ENCODE measurements around the gene TIMM23B. TPM values are rescaled to one million over a fixed set of nuclear protein-coding genes. Genes with fewer than 3 reads are reported as not detected.
"Not testable (repeated sequence)": the region's sequence is repeated elsewhere in the genome, so short reads cannot be mapped to it uniquely, and the experiment has no call there.

TIMM23B gene
- total RNA-seq, 2 experiments from 2014 or later, result 21.3 to 27.3 TPM

- peak overlapping the region; percentile 39 for H3K27ac Mint-ChIP-seq
- intact Hi-C loops (cut with DNase I, micrococcal nuclease); H3K4me3 Mint-ChIP-seq; H3K9me3 Mint-ChIP-seq (ENCODE audit: low read depth); CTCF ChIA-PET; POLR2A ChIA-PET; DNase-seq; H3K27me3 Mint-ChIP-seq: not testable (repeated sequence)
- peaks cover 16% of the 10 kb centered on the region for H3K36me3 Mint-ChIP-seq (ENCODE audit: low read depth)
- peaks cover 12% of the 10 kb centered on the region for H3K4me1 Mint-ChIP-seq
- peak; percentile 78 for ATAC-seq
These were observed 9.7 kb upstream of the TIMM23B start for GRCh38 chr10:49931959-49932728.

- H3K9me3 Mint-ChIP-seq (ENCODE audit: low read depth); CTCF ChIA-PET; POLR2A ChIA-PET; DNase-seq; intact Hi-C loops (cut with DNase I, micrococcal nuclease); H3K27me3 Mint-ChIP-seq: not testable (repeated sequence)
- H3K4me1 Mint-ChIP-seq, result peaks cover 37% of the 10 kb centered on the region
- H3K4me3 Mint-ChIP-seq, result peak overlapping the region; percentile 95
- H3K36me3 Mint-ChIP-seq (ENCODE audit: low read depth), result peaks cover 21% of the 10 kb centered on the region
- ATAC-seq, result peak; percentile 7
- H3K27ac Mint-ChIP-seq, result peak overlapping the region; percentile 94
These were observed 469 bp downstream of the TIMM23B start for GRCh38 chr10:49942339-49942705.

GRCh38 chr10:49943607-49944006 lies 1.8 kb downstream of the TIMM23B start:
- CTCF ChIA-PET; intact Hi-C loops (cut with DNase I, micrococcal nuclease); H3K9me3 Mint-ChIP-seq (ENCODE audit: low read depth); DNase-seq; POLR2A ChIA-PET; ATAC-seq; H3K27me3 Mint-ChIP-seq: not testable (repeated sequence)
- peak overlapping the region; percentile 37 for H3K27ac Mint-ChIP-seq
- peaks cover 31% of the 10 kb centered on the region for H3K4me1 Mint-ChIP-seq
- peak overlapping the region; percentile 95 for H3K4me3 Mint-ChIP-seq
- peaks cover 25% of the 10 kb centered on the region for H3K36me3 Mint-ChIP-seq (ENCODE audit: low read depth)

GRCh38 chr10:49948142-49948541 lies 6.3 kb downstream of the TIMM23B start:
- intact Hi-C loops (cut with DNase I, micrococcal nuclease); H3K9me3 Mint-ChIP-seq (ENCODE audit: low read depth); H3K27ac Mint-ChIP-seq; H3K27me3 Mint-ChIP-seq; DNase-seq; CTCF ChIA-PET; POLR2A ChIA-PET; H3K4me3 Mint-ChIP-seq: not testable (repeated sequence)
- peak; percentile 65 for ATAC-seq
- H3K4me1 Mint-ChIP-seq, result peaks cover 21% of the 10 kb centered on the region
- H3K36me3 Mint-ChIP-seq (ENCODE audit: low read depth), result peaks cover 31% of the 10 kb centered on the region

- H3K27me3 Mint-ChIP-seq; intact Hi-C loops (cut with DNase I, micrococcal nuclease); POLR2A ChIA-PET; H3K4me3 Mint-ChIP-seq; H3K9me3 Mint-ChIP-seq (ENCODE audit: low read depth); CTCF ChIA-PET; DNase-seq; H3K27ac Mint-ChIP-seq: not testable (repeated sequence)
- peak; percentile 16 for ATAC-seq
- peaks cover 31% of the 10 kb centered on the region for H3K36me3 Mint-ChIP-seq (ENCODE audit: low read depth)
- peaks cover 17% of the 10 kb centered on the region for H3K4me1 Mint-ChIP-seq
These were observed 6.9 kb downstream of the TIMM23B start for GRCh38 chr10:49948737-49949136.

GRCh38 chr10:49952006-49952405 lies 10.2 kb downstream of the TIMM23B start:
- DNase-seq; H3K27ac Mint-ChIP-seq; H3K4me1 Mint-ChIP-seq; ATAC-seq; H3K4me3 Mint-ChIP-seq; H3K27me3 Mint-ChIP-seq; intact Hi-C loops (cut with DNase I, micrococcal nuclease); H3K9me3 Mint-ChIP-seq (ENCODE audit: low read depth); POLR2A ChIA-PET; CTCF ChIA-PET: not testable (repeated sequence)
- peaks cover 30% of the 10 kb centered on the region for H3K36me3 Mint-ChIP-seq (ENCODE audit: low read depth)

- DNase-seq; intact Hi-C loops (cut with DNase I, micrococcal nuclease); H3K4me1 Mint-ChIP-seq; H3K4me3 Mint-ChIP-seq; POLR2A ChIA-PET; H3K27me3 Mint-ChIP-seq; H3K9me3 Mint-ChIP-seq (ENCODE audit: low read depth); H3K27ac Mint-ChIP-seq; CTCF ChIA-PET: not testable (repeated sequence)
- H3K36me3 Mint-ChIP-seq (ENCODE audit: low read depth), result peaks cover 30% of the 10 kb centered on the region
- peak; percentile 36 for ATAC-seq
These were observed 11.3 kb downstream of the TIMM23B start for GRCh38 chr10:49953122-49953521.

- H3K4me1 Mint-ChIP-seq; intact Hi-C loops (cut with DNase I, micrococcal nuclease); POLR2A ChIA-PET; H3K27me3 Mint-ChIP-seq; H3K4me3 Mint-ChIP-seq; ATAC-seq; DNase-seq; H3K27ac Mint-ChIP-seq; H3K9me3 Mint-ChIP-seq (ENCODE audit: low read depth); CTCF ChIA-PET: not testable (repeated sequence)
- peaks cover 24% of the 10 kb centered on the region for H3K36me3 Mint-ChIP-seq (ENCODE audit: low read depth)
These were observed 28.5 kb downstream of the TIMM23B start for GRCh38 chr10:49970331-49970857.

- H3K4me1 Mint-ChIP-seq; CTCF ChIA-PET; POLR2A ChIA-PET; H3K9me3 Mint-ChIP-seq (ENCODE audit: low read depth); H3K27ac Mint-ChIP-seq; intact Hi-C loops (cut with DNase I, micrococcal nuclease); H3K4me3 Mint-ChIP-seq; DNase-seq; ATAC-seq; H3K27me3 Mint-ChIP-seq: not testable (repeated sequence)
- peaks cover 15% of the 10 kb centered on the region for H3K36me3 Mint-ChIP-seq (ENCODE audit: low read depth)
These were observed 29.6 kb downstream of the TIMM23B start for GRCh38 chr10:49971466-49971865.

- CTCF ChIA-PET, result not testable (repeated sequence)
These were observed 30.2 kb downstream of the TIMM23B start for GRCh38 chr10:49972094-49972493.

GRCh38 chr10:49977756-49978155 lies 35.9 kb downstream of the TIMM23B start:
- H3K36me3 Mint-ChIP-seq (ENCODE audit: low read depth), result peaks cover 14% of the 10 kb centered on the region
- CTCF ChIA-PET; intact Hi-C loops (cut with DNase I, micrococcal nuclease); H3K27me3 Mint-ChIP-seq; DNase-seq; H3K4me3 Mint-ChIP-seq; POLR2A ChIA-PET; H3K27ac Mint-ChIP-seq; H3K4me1 Mint-ChIP-seq; H3K9me3 Mint-ChIP-seq (ENCODE audit: low read depth): not testable (repeated sequence)
- peak; percentile 33 for ATAC-seq

More at GRCh38 chr10:49972094-49972493, 30.2 kb downstream of the TIMM23B start:
- H3K9me3 Mint-ChIP-seq (ENCODE audit: low read depth); H3K27me3 Mint-ChIP-seq; DNase-seq; H3K4me1 Mint-ChIP-seq; intact Hi-C loops (cut with DNase I, micrococcal nuclease); H3K27ac Mint-ChIP-seq; ATAC-seq; H3K4me3 Mint-ChIP-seq; POLR2A ChIA-PET: not testable (repeated sequence)
- peaks cover 16% of the 10 kb centered on the region for H3K36me3 Mint-ChIP-seq (ENCODE audit: low read depth)

GRCh38 chr10:49987207-49987606 lies 45.4 kb downstream of the TIMM23B start:
- H3K27ac Mint-ChIP-seq, CTCF ChIA-PET: not testable (repeated sequence)

More at GRCh38 chr10:49987207-49987606, 45.4 kb downstream of the TIMM23B start:
- H3K36me3 Mint-ChIP-seq (ENCODE audit: low read depth), result peaks cover 18% of the 10 kb centered on the region
- H3K9me3 Mint-ChIP-seq (ENCODE audit: low read depth); H3K27me3 Mint-ChIP-seq; ATAC-seq; DNase-seq; H3K4me3 Mint-ChIP-seq; POLR2A ChIA-PET; intact Hi-C loops (cut with DNase I, micrococcal nuclease); H3K4me1 Mint-ChIP-seq: not testable (repeated sequence)
